SU-DHL-6 (cell line): ENCODE data around the gene CAMK1D.

Source experiments
- H2AFZ ChIP-seq: fragments of 200-600 bp; sonication (generic); 2 replicates; pipeline ENCODE4 v1.6.1; 2014; ENCODE audit warnings: low read depth, mild to moderate bottlenecking, moderate library complexity, mixed read lengths, antibody characterized with exemption, low read length; ENCODE audit not compliant: severe bottlenecking
- H3F3A ChIP-seq: fragments of 200-600 bp; shearing (Covaris generic); 2 replicates; pipeline ENCODE4 v1.6.0; 2016; ENCODE audit warnings: antibody characterized with exemption, mild to moderate bottlenecking; ENCODE audit not compliant: insufficient read depth
- H3K27ac ChIP-seq: fragments of 200-600 bp; sonication (generic); 2 replicates; pipeline ENCODE4 v1.5.1; 2016; ENCODE audit warnings: low read depth, mild to moderate bottlenecking, low read length, moderate library complexity, mixed read lengths
- H3K27me3 ChIP-seq: fragments of 200-600 bp; sonication (generic), shearing (Covaris generic); 2 replicates; pipeline ENCODE4 v1.6.0; 2014; ENCODE audit warnings: mild to moderate bottlenecking, low read length
- H3K36me3 ChIP-seq: fragments of 200-600 bp; sonication (generic); 2 replicates; pipeline ENCODE4 v1.6.1; 2014; ENCODE audit warnings: mild to moderate bottlenecking, low read length, mixed read lengths
- H3K4me2 ChIP-seq: fragments of 300-600, 200-600 bp; shearing (Covaris generic), sonication (generic); 2 replicates; pipeline ENCODE4 v1.6.0; 2014; ENCODE audit warnings: low read length, low read depth, mild to moderate bottlenecking; ENCODE audit not compliant: poor library complexity, severe bottlenecking
- H3K4me3 ChIP-seq: fragments of 200-600 bp; sonication (generic); 2 replicates; pipeline ENCODE4 v1.5.1; 2014; ENCODE audit warnings: antibody characterized with exemption, low read length, mild to moderate bottlenecking, mixed read lengths; ENCODE audit not compliant: insufficient read depth, poor library complexity, severe bottlenecking
- H3K79me2 ChIP-seq: fragments of 200-600 bp; sonication (generic); 2 replicates; pipeline ENCODE4 v1.6.1; 2014; ENCODE audit warnings: mild to moderate bottlenecking, low read length, moderate library complexity; ENCODE audit not compliant: insufficient read depth
- H3K9ac ChIP-seq: fragments of 200-600 bp; sonication (generic); 2 replicates; pipeline ENCODE4 v1.7.0; 2014; ENCODE audit warnings: mild to moderate bottlenecking, low read length
- H3K9me2 ChIP-seq: fragments of 200-600 bp; sonication (generic); replicated peaks from 2 replicates; pipeline ENCODE4 v1.6.1; 2014; ENCODE audit warnings: low read length; ENCODE audit not compliant: insufficient read depth
- H3K9me3 ChIP-seq: fragments of 200-600 bp; sonication (generic); 2 replicates; pipeline ENCODE4 v1.6.1; 2014; ENCODE audit warnings: low read length, mixed read lengths; ENCODE audit not compliant: insufficient read depth
- H4K20me1 ChIP-seq: fragments of 200-600 bp; sonication (generic); 2 replicates; pipeline ENCODE4 v1.6.1; 2014; ENCODE audit warnings: low read depth, mild to moderate bottlenecking, antibody characterized with exemption, low read length, moderate library complexity, mixed read lengths
- CTCF ChIP-seq: fragments of 200-600 bp; sonication (generic); IDR thresholded peaks from one replicate; pipeline ENCODE4 v1.5.1; 2017; ENCODE audit warnings: antibody characterized with exemption, mild to moderate bottlenecking, low read length, moderate library complexity; ENCODE audit not compliant: insufficient read depth, poor library complexity, severe bottlenecking
- EZH2phosphoT487 ChIP-seq: fragments of 200-600 bp; sonication (generic), shearing (Covaris generic); conservative IDR thresholded peaks from 2 replicates; pipeline ENCODE4 v1.6.1; 2018; ENCODE audit warnings: mild to moderate bottlenecking, antibody characterized with exemption, low read length, moderate library complexity, mixed read lengths

The CAMK1D gene

GRCh38 chr10:12709521-12709963 lies 360.2 kb downstream of the CAMK1D start:
- no peak overlapping the region for H3K9ac ChIP-seq
- H3K79me2 ChIP-seq, result peaks cover 28% of the 10 kb centered on the region
- H3K27me3 ChIP-seq, result no peaks in the 10 kb centered on the region
- no peaks in the 10 kb centered on the region for H3K9me2 ChIP-seq
- no peaks in the 10 kb centered on the region for H3K36me3 ChIP-seq
- no peaks in the 10 kb centered on the region for H3K9me3 ChIP-seq
- H4K20me1 ChIP-seq, result peaks cover 8% of the 10 kb centered on the region
- no peak overlapping the region for H3K27ac ChIP-seq
- no peak for TF ChIP-seq EZH2phosphoT487
- no peak for TF ChIP-seq CTCF
- peaks cover 20% of the 10 kb centered on the region for H3F3A ChIP-seq
- no peak overlapping the region for H2AFZ ChIP-seq
- no peak overlapping the region for H3K4me2 ChIP-seq
- H3K4me3 ChIP-seq, result no peak overlapping the region

- H3F3A ChIP-seq, result peaks cover 20% of the 10 kb centered on the region
- peaks cover 32% of the 10 kb centered on the region for H3K79me2 ChIP-seq
- H3K4me3 ChIP-seq, result no peak overlapping the region
- no peak overlapping the region for H3K4me2 ChIP-seq
- no peaks in the 10 kb centered on the region for H3K9me2 ChIP-seq
- no peaks in the 10 kb centered on the region for H3K27me3 ChIP-seq
- H2AFZ ChIP-seq, result no peak overlapping the region
- TF ChIP-seq CTCF, result no peak
- no peak overlapping the region for H3K9ac ChIP-seq
- peaks cover 5% of the 10 kb centered on the region; the same call in 1 of the 2 replicates for H4K20me1 ChIP-seq
- no peaks in the 10 kb centered on the region for H3K36me3 ChIP-seq
- no peak overlapping the region for H3K27ac ChIP-seq
- no peaks in the 10 kb centered on the region for H3K9me3 ChIP-seq
Observed at GRCh38 chr10:12710157-12710556, 360.8 kb downstream of the CAMK1D start.

- H3K27ac ChIP-seq, result no peak overlapping the region
- H3K4me2 ChIP-seq, result no peak overlapping the region
Observed at GRCh38 chr10:12710594-12711349, 361.4 kb downstream of the CAMK1D start.

More at GRCh38 chr10:12710594-12711349, 361.4 kb downstream of the CAMK1D start:
- TF ChIP-seq EZH2phosphoT487, result no peak
- peak; percentile 95 for TF ChIP-seq CTCF
- Histone ChIP-seq H3K36me3 (no peaks in the 10 kb centered on the region), H3K27me3 (no peaks in the 10 kb centered on the region), H2AFZ (no peak overlapping the region), H3K9me3 (no peaks in the 10 kb centered on the region), H3F3A (peaks cover 20% of the 10 kb centered on the region), H3K9me2 (no peaks in the 10 kb centered on the region), H3K4me3 (no peak overlapping the region), H4K20me1 (peaks cover 5% of the 10 kb centered on the region; the same call in 1 of the 2 replicates), H3K79me2 (peaks cover 37% of the 10 kb centered on the region), H3K9ac (no peak overlapping the region)
